ENCODE data around the gene PHF2.

DNA sequence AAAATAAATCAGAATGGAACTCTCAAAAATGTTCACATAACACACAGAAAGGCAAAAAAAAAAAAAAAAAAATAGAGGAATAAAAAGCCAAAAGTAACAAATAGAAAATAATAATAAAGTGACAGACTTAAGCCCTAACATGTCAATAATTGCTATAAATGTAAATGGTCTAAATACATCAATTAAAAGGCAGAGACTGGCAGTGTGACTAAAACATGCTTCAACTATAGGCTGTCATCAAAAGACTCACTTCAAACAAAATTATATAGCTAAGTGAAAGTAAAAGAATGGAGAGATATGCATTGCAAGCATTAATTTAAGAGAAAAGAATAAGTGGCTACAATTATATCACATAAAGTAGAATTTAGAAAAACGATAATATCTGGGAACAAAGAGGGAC lies 114.2 kb downstream of the PHF2 start:
- TF ChIP-seq GATA3 (IDR thresholded peaks at IDR 0.05; ENCODE audit: low read depth, low read length) = no peak
- TF ChIP-seq GATA2 (IDR thresholded peaks at IDR 0.05; ENCODE audit: low read depth, low read length) = no peak
